GM12873 (cell line): ENCODE results near the gene TWIST2.

ENCODE experiments used
- CTCF ChIP-seq: IDR thresholded peaks from 2 replicates; pipeline ENCODE4 v1.5.1; 2012; ENCODE audit warnings: low read depth, mild to moderate bottlenecking, moderate library complexity, low read length, control low read depth; ENCODE audit not compliant: insufficient read depth; ENCODE audit errors: missing control alignments

TWIST2 gene

DNA sequence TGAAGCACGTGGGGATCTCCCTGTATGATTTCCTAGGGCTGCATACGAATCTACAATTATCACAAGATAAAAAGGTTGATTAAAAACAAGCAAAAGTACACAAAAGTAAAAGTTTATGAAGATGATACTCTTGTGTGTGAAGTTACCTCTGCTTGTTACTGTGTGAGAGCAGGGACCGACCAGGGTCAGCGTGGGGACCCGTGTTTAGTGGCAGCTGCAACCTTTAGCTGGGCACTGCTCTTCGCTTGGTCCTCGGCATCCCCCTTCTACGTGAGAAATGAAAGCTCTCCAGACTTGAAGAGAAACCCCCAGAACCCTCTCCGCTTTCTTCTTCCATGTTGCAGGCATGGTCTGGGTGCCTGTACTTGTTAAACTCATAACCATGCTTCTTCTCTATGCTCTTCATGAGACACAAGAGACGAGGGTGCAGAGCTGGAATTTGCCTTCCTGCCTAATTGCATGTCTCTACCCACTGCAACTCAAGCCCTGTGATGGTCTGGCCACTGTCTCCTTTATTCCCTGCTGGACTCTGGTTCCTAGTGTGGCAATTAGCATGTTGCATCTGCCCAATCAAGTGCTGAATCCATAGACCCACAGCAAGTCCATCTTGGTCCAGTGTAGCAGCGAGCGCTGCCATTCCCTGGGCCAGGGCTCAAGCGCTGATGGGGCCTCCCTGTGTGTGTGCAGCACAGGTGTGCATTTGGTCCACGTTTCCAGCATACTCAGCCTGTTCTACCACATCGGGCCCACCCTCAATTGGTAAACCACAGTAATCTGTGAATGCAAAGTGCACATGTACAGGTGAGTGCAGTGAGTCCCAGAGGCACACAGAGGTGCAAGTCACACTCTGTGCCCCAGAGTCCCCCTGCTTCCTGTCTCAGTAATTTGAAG lies 88.5 kb downstream of the TWIST2 start:
- no peak for TF ChIP-seq CTCF

DNA sequence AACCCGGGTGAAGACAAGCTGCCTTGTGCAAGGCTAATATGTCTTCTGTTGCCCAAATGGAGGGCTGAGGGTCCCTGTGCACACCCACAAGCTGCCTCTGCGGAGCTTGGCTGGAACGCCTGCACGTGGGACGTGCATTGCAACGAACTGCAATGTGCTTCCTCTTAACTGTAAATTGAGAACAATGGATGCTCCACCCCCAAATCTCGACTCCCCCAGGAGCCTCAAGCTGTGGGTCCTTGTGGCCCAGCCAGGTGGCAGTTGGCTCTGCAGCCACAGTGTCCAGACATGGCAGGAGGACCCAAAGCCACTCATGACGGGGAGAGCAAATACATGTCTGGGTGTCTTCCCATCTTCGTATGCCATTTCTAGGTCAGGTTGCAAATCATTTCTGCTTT lies 90.1 kb downstream of the TWIST2 start:
- no peak for TF ChIP-seq CTCF

DNA sequence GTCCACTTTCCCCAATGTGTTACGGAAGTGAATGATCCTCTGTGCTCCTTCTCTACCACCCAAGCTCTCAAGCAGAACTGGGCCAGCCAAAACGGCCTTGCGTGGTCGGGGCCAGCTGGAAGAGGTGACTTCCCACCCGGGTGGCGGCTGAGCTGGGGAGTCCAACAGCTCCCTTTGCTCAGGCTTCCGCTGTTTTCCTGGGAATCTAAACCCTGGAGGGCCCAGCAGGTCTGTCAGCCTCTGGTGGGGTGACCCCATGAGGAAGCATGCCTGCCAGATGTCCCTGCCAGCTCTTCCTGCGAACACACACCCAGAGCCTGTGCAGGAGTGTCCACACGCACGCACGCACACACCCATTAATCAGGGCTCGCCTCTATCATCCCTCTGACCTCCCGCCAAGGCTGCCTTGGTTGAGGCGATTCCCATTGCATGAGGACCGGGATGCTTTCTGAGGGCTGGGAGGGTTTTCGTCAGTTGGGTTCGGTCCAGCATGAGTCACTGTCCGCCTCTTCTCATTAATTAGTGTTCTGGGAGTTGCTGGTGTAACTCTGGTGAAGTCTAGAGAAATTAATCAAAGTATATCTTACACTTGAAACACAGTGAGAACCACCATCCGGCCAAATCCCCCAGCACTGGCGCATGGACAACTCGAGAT lies 90.6 kb downstream of the TWIST2 start:
- TF ChIP-seq CTCF: no peak

GRCh38 chr2:238939074-238939473 lies 91.2 kb downstream of the TWIST2 start:
- TF ChIP-seq CTCF: no peak

DNA sequence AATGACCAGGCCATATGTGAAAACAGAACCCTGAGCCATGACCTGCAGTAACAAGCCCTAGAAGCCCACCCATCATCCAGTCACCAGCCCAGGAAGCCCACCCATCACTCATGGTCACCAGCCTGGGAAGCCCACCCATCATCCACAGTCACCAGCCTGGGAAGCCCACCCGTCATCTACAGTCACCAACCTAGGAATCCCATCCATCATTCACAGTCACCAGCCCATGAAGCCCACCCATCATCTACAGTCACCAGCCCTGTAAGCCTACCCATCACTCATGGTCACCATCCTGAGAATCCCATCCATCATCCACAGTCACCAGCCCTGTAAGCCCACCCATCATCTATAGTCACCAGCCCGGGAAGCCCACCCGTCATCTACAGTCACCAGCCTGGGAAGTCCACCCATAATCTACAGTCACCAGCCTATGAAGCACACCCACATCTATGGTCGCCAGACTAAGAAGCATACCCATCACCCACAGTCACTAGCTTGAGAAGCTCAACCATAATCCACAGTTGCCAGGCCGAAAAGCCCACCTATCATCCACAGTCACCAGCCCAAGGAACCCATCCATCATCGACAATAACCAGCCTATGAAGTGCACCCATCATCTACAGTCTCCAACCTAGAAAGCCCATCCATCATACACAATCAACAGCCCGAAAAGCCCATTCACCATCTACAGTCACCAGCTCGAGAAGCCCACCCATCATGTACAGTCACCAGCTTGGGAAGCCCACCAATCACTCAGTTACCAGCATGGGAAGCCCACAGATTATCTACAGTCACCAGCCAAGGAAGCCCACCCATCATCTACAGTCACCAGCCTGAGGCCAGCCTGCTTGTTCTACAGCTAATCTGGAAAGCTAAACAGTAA lies 91.9 kb downstream of the TWIST2 start:
- TF ChIP-seq CTCF: no peak

DNA sequence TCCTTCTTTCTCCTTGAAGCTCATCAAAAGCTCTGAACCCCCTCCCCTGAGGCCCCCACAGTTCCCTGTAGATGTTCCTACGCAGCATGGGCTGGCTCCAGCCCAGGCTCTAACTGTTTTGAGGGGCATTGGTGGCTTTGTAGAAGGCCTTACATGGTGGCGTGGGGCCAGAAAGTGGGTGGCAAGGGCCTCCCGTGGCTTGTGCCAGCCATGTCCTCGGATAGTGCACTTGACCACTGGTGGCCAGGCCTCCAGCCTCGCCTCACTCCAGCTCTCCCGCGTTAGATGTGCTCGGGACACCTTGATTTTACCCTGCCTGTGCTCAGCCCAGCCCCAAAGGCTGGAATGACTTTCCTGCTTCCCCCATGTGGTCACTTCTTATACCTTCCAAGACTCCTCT lies 92.9 kb downstream of the TWIST2 start:
- no peak for TF ChIP-seq CTCF
